ENCODE results near the gene MRPS24.

MRPS24 gene

GRCh38 chr7:43869006-43869866, at the start of gene MRPS24:
TSS of gene MRPS24 (minus strand) at chr7:43869517. CDS start at chr7:43869495, 22 bp downstream.
- peak within 1 kb of the TSS; percentile 80 for H3K4me3 ChIP-seq (ENCODE audit: control insufficient read depth, low read depth, low read length)
- peak; percentile 86 for DNase-seq (ENCODE audit: low read depth)
- TF ChIP-seq, protein P1, sequence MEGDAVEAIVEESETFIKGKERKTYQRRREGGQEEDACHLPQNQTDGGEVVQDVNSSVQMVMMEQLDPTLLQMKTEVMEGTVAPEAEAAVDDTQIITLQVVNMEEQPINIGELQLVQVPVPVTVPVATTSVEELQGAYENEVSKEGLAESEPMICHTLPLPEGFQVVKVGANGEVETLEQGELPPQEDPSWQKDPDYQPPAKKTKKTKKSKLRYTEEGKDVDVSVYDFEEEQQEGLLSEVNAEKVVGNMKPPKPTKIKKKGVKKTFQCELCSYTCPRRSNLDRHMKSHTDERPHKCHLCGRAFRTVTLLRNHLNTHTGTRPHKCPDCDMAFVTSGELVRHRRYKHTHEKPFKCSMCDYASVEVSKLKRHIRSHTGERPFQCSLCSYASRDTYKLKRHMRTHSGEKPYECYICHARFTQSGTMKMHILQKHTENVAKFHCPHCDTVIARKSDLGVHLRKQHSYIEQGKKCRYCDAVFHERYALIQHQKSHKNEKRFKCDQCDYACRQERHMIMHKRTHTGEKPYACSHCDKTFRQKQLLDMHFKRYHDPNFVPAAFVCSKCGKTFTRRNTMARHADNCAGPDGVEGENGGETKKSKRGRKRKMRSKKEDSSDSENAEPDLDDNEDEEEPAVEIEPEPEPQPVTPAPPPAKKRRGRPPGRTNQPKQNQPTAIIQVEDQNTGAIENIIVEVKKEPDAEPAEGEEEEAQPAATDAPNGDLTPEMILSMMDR (IDR thresholded peaks at IDR 0.05; ENCODE audit: control insufficient read depth, insufficient read depth, low read depth, low read length, missing control alignments): no peak

- TF ChIP-seq, protein P1 (IDR thresholded peaks at IDR 0.05; ENCODE audit: control insufficient read depth, insufficient read depth, low read depth, low read length, missing control alignments): no peak
- no peak for DNase-seq (ENCODE audit: low read depth)
- no peak overlapping the region for H3K4me3 ChIP-seq (ENCODE audit: control insufficient read depth, low read depth, low read length)
These were observed 46.6 kb upstream of the MRPS24 start for GRCh38 chr7:43915907-43916306.

DNA sequence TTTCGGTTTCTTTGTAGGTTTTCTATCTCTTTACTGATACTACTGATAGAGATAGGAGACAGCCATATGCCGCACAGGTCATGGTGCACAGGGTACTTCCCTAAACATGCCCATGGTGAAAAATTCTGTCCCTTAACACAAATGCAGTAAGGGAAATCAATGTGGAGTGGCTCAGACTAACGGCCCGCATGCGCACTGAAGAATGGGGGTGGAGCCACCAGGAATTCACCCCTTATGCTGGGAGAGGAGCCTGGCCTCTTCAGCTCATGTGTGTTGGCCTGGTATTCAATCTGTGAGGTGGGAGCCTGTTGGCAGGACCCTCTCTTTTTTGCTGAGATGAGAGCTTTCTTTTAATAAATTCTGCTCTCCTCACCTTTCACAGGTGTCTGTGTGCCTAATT, 45.5 kb upstream of the MRPS24 start:
- no peak overlapping the region for H3K4me3 ChIP-seq (ENCODE audit: control insufficient read depth, low read depth, low read length)
- no peak for DNase-seq (ENCODE audit: low read depth)
- TF ChIP-seq, protein P1 (IDR thresholded peaks at IDR 0.05; ENCODE audit: control insufficient read depth, insufficient read depth, low read depth, low read length, missing control alignments): no peak

GRCh38 chr7:43906331-43907010, 37.2 kb upstream of the MRPS24 start, which contains the start of gene URGCP:
TSS of gene URGCP (minus strand) at chr7:43906596. CDS start at chr7:43906575, 21 bp downstream.
- H3K4me3 ChIP-seq (ENCODE audit: control insufficient read depth, low read depth, low read length): peak within 1 kb of the TSS; percentile 65
- TF ChIP-seq, protein P1 (IDR thresholded peaks at IDR 0.05; ENCODE audit: control insufficient read depth, insufficient read depth, low read depth, low read length, missing control alignments): no peak
- DNase-seq (ENCODE audit: low read depth): no peak

DNA sequence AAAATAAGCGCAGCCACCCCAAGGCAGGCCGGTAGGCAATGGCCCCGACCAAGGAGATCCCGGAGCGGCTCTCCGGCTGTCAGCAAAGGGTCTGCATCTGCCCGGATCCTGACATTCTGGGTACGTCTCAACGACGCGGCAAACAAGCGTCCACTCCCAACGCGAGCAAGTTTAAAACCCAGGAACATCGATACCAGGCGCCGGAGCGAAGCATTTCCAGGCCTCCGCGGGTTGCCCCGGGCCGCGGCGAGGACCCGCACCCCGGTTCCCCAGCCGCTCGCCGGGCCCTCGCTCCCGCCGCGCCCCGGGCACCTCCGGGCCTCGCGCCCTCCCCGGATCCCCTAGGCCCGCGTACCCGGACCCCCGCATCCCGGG, 36.6 kb upstream of the MRPS24 start:
- no peak for DNase-seq (ENCODE audit: low read depth)
- peak overlapping the region; percentile 65 for H3K4me3 ChIP-seq (ENCODE audit: control insufficient read depth, low read depth, low read length)
- TF ChIP-seq, protein P1 (IDR thresholded peaks at IDR 0.05; ENCODE audit: control insufficient read depth, insufficient read depth, low read depth, low read length, missing control alignments): no peak

DNA sequence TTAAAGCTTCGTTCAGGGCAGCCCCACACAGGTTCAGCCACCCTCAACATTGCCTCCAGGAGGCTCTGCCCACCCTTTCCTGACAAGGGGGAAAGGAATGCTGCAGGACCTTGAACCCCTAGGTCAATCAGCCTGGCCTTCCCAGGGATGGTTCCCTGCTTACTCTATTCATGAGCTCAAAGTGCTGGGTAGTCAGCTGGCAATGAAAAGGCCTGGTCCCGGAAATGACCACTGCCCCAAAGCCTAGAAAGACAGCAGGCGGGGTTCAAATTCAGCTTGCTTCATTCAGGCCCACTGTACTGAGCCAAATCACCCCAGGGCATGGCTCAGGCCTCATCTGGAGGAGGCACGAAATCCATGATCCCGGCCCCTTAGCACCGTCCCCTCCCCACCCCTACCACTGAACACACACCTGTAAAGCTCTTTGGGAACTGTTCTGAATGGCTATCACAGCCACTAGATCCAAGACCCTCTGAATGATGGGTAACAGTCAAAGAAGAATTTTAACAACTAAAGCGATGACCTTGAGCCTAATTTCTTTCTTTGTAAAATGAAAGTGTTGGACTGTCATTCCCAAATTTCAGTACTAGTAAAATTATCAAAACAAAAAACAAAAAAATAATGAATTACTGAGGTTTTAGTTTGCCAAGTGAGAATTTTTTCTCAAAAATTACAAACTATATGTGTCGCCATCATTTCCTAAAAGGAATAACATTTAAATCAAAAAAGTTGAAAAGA, 36.1 kb upstream of the MRPS24 start:
- TF ChIP-seq, protein P1 (IDR thresholded peaks at IDR 0.05; ENCODE audit: control insufficient read depth, insufficient read depth, low read depth, low read length, missing control alignments): no peak
- DNase-seq (ENCODE audit: low read depth): no peak
- peak overlapping the region; percentile 65 for H3K4me3 ChIP-seq (ENCODE audit: control insufficient read depth, low read depth, low read length)
